Ishikawa (cell line): ENCODE measurements around the gene LCN2.

Experiments
- CREB1 ChIP-seq: IDR thresholded peaks from 2 replicates; pipeline ENCODE4 v1.6.1; 2012; ENCODE audit warnings: low read depth
- EP300 ChIP-seq: IDR thresholded peaks from 2 replicates; pipeline ENCODE4 v1.6.1; 2012; ENCODE audit warnings: borderline replicate concordance
- FOXM1 ChIP-seq: IDR thresholded peaks from 2 replicates; pipeline ENCODE4 v1.6.1; 2012; ENCODE audit warnings: low read depth, borderline replicate concordance
- TAF1 ChIP-seq: IDR thresholded peaks from 2 replicates; pipeline ENCODE4 v1.6.1; 2012; ENCODE audit warnings: low read depth, mild to moderate bottlenecking

DNA sequence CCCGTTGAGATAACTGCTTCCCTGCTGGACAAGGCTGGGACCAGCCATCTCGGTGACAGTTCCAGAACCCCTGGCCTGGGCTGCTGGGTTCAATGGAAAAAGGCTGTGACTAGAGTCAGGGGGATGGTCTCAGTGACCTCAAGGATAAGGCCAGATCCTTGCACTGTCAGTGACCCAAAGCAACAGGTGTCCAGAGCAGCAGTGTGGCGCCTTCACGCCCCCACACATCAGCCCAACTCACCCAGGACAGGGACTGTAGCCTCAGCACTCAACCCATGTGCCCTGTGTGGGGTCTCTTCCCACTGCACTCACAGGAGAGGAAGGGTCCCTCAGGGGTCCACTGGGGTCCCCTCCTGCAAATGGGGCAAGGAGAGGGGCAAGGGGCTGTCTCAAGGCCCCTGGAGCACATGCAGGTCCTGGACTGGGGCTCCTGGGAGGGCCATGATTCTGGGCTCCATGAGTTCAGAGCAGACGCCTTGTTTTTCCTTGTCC, 698 bp upstream of the LCN2 start:
- TF ChIP-seq CREB1: no peak
- no peak for TF ChIP-seq TAF1
- TF ChIP-seq FOXM1: no peak
- no peak for TF ChIP-seq EP300
